Retinal pigment epithelial cell (primary cell): ENCODE data around the gene PNMA8A.

Experiments
- DNase-seq: peaks from one replicate; pipeline ENCODE4 v3.0.0-alpha.2; 2010; ENCODE audit warnings: low read depth
- H3K4me3 ChIP-seq: 2 replicates; pipeline ENCODE4 v1.5.1; 2011; ENCODE audit warnings: mild to moderate bottlenecking, low read length, control low read depth, moderate library complexity
- TF ChIP-seq, protein P1 (sequence below): conservative IDR thresholded peaks from 2 replicates; pipeline ENCODE4 v1.5.1; 2011; ENCODE audit warnings: low read depth, low read length, control low read depth, inconsistent platforms

PNMA8A gene

DNA sequence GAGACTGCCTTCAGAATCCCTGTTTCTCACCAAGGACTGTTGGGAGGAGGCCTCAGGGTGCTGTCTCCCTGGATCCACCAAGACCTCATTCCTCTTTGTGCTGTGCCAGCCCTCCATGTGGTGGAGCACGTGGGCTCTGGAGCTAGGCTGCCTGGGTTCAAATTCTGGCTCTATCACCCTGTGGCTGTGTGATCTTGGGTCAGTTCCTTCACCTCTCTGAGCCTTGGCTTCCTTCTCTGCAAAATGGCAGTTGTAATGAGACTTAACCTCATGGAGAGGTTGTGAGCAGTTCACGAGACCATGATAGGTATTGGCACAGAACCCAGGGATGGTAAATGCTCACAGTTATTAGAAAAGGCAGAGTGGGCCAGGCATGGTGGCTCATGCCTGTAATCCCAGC lies 49.0 kb downstream of the PNMA8A start:
- TF ChIP-seq, protein P1, sequence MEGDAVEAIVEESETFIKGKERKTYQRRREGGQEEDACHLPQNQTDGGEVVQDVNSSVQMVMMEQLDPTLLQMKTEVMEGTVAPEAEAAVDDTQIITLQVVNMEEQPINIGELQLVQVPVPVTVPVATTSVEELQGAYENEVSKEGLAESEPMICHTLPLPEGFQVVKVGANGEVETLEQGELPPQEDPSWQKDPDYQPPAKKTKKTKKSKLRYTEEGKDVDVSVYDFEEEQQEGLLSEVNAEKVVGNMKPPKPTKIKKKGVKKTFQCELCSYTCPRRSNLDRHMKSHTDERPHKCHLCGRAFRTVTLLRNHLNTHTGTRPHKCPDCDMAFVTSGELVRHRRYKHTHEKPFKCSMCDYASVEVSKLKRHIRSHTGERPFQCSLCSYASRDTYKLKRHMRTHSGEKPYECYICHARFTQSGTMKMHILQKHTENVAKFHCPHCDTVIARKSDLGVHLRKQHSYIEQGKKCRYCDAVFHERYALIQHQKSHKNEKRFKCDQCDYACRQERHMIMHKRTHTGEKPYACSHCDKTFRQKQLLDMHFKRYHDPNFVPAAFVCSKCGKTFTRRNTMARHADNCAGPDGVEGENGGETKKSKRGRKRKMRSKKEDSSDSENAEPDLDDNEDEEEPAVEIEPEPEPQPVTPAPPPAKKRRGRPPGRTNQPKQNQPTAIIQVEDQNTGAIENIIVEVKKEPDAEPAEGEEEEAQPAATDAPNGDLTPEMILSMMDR, result no peak
- no peak overlapping the region for H3K4me3 ChIP-seq
- DNase-seq, result no peak

DNA sequence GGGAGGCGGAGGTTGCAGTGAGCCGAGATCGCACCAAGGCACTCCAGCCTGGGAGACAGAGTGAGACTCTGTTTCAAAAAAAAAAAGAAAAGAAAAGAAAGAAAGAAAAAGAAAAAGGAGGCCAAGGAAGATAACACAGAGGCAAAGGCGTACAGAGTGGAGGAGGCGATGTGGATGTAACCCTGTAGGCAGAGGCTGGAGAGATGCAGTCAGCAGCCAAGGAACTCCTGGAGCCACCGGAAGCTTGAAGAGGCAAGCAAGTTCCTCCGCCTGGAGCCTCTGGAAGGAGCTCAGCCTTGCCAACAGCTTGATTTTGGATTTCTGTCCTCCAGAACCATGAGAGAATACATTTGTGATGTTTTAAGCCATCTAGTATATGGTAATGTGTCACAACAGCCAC lies 51.3 kb downstream of the PNMA8A start:
- TF ChIP-seq, protein P1, result no peak
- DNase-seq, result no peak
- H3K4me3 ChIP-seq, result no peak overlapping the region
